GM18909 (cell line): ENCODE measurements around the gene PSG11.
"Not testable (repeated sequence)": the region's sequence is repeated elsewhere in the genome, so short reads cannot be mapped to it uniquely, and the experiment has no call there.

ENCODE experiments used
- ATAC-seq: cut with Tn5 transposase; IDR thresholded peaks from one replicate; pipeline ENCODE4 v1.9.1; 2021; ENCODE audit warnings: mild to moderate bottlenecking; ENCODE audit not compliant: unreplicated experiment, poor library complexity

Gene PSG11

DNA sequence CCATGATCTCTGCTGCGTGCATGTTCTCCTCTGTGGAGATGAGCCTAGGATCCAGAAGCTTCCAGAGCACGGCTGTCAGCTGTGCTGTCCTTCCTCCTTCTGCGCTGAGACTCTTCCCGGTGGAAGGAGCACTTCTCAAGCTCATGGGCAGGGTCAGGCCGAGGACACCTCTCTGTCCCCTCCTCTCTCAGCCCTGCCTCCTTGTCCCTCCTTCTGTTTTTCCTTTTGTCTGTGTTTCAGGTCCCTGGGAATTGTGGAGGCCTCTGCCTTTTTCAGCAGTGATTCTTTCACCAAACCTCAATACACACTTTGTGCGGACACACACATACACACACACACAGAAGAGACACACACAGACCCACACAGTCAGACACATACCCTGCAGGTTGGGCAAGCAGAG lies at the start of gene PSG11:
TSS of gene PSG11 (minus strand) at position 101 of the 400 bp plus-strand sequence. CDS start at position 4, 97 bp downstream.
- not testable (repeated sequence) for ATAC-seq

DNA sequence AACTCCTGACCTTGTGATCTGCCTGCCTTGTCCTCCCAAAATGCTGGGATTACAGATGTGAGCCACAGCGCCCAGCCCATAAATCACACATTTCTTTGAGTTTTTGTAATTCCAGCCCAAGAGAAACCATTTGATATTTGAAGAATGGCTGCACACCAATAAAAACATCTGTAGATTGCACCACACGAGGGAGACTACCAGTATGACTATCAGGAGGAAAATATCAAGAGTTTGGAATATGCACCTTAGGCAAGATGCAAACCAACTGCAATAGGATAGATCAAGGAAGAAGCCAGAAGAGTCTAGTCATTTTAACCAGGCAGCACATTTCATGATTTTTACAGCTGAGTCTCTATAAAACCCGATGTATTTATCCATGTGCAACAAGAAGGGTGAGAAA lies 36.1 kb upstream of the PSG11 start:
- ATAC-seq, result not testable (repeated sequence)

- not testable (repeated sequence) for ATAC-seq
These were observed 35.1 kb upstream of the PSG11 start for GRCh38 chr19:43061326-43061725.

GRCh38 chr19:43060254-43060653 lies 34.0 kb upstream of the PSG11 start:
- not testable (repeated sequence) for ATAC-seq

DNA sequence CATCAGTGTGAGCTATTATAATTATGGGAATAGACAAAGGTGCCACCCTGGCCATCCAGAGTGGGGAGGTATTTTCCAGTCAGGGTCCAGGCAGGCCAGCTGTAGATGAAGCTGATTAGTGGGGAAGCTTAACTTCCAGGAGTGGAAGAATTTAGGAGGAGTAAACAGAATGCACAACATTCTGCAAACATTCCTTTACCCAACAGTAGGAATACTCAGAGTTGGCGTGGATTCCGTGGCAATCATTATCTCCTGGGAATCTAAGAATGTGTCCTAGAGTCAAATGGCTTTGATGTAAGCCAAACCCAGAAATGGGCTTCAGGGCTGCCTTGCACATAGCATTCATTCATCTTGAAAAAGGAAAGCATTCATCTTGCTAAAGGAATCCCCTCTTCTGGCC lies 33.2 kb upstream of the PSG11 start:
- not testable (repeated sequence) for ATAC-seq

DNA sequence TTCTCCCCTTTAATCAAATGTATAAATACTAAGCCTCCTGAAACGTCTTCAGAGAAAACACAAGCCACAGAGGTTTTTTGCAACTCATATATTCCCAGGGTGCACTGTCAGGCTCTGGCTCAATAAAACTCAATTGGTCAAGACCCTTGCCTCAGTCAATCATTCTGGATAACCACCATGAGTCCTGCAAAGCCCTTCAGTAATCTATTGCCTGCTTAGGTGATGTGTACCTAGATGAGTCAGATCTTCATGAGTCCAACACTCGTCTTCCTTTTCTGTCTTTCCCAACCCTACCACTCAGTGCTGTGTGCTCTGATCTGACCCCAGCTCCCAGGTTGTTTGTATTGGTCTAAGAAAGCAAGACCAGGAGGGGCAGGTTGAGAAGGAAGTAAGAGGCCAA lies 32.2 kb upstream of the PSG11 start:
- ATAC-seq, result not testable (repeated sequence)

- ATAC-seq, result not testable (repeated sequence)
These were observed 21.7 kb upstream of the PSG11 start for GRCh38 chr19:43047966-43048365.

DNA sequence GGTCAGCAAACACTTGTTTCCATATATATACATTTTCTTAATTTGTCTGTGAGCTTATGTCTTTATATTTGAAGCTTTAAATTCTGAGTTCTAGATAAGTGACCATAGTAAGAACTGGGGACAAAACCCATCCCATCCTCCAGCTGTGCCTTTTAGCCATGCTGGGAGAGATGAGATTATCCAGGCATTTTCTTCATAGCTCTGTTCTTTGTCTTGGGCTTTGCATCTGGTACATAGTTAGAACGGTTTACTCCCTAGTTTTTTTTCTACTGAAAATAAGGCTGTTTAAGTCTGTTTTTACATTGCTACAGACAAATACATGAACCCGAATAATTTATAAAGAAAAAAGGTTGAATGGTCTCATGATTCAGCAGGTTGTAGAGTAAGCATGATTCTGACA lies 20.3 kb upstream of the PSG11 start:
- not testable (repeated sequence) for ATAC-seq

GRCh38 chr19:43043492-43044180 lies 17.4 kb upstream of the PSG11 start:
- not testable (repeated sequence) for ATAC-seq

GRCh38 chr19:43031645-43032044 lies 5.4 kb upstream of the PSG11 start:
- ATAC-seq, result not testable (repeated sequence)

DNA sequence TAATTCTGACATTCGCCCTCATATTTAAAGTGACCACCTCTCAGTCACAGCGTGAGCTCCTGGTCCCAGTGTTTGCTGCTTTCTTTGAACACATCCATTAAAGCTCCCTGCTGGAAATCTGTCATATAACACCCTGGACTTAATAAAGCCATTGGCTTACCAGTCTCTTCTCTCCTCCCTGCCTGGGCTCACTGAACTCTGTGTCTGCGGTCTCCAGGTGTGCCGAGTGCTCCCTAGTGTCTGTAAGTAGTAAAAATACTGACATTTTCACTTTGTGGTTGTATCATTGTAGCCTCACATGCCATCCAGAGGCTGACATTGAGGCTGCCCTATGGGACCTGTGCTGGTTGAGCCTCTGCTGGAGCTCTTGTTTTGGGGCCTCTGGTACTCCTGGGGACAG lies 2.6 kb upstream of the PSG11 start:
- no peak for ATAC-seq

GRCh38 chr19:43027985-43028384 lies 1.7 kb upstream of the PSG11 start:
- ATAC-seq, result not testable (repeated sequence)

DNA sequence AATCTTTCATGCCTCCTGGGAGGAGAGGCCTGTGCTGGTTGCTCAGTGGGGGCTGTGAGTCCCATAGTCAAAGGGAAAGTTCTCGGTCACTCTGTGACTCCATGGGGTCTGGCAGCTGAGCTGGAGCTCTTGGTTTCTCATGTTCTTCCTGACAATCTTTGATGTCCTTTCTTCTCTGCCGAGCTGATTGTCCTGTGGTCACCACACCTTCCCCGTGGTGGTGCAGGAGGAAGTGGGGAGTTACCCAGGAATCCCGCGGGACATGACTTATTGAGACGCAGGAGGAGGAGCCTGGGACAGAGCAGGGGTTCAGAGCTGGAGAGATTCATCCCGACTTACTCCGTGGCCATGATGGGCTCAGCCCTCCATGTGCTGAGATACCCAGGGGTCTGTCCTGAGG lies 792 bp upstream of the PSG11 start:
- ATAC-seq, result not testable (repeated sequence)

DNA sequence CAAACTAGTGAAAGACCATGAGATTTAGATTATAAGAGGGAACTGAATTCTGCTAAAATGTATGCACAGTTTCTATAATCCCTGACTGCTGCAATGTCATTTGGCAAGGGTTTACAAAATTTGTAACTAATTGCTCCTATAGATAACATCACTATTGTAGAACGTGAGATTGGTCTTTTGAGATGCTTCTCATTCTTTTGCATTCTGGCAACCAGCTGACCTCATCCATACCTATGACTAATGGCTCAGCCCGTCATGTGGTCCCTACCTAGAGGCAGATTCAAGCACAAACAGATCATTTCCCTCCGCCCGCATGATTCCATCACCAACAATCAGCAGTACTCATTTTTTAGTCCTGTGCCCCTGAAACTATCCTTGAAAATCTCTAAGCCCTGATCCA lies 4.2 kb downstream of the PSG11 start:
- ATAC-seq, result not testable (repeated sequence)

DNA sequence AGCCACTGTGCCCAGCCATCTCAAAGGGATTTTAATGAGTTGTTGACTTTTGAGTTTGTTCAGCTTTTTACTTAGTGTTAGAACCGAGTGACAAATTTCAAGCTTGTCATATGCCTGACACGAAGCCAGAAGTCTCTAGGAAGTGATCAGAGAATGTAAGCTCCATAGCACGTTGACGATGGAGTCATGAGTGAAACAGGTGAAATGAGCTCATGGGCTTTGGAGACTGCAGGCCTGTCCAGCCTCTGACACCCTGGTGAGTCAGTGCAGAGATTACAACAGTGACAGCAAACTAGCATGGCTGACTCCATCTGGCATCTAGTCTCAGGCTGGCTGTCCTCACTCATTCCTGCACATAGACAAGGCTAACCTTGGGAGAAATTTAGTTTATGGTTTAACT lies 4.6 kb downstream of the PSG11 start:
- not testable (repeated sequence) for ATAC-seq

DNA sequence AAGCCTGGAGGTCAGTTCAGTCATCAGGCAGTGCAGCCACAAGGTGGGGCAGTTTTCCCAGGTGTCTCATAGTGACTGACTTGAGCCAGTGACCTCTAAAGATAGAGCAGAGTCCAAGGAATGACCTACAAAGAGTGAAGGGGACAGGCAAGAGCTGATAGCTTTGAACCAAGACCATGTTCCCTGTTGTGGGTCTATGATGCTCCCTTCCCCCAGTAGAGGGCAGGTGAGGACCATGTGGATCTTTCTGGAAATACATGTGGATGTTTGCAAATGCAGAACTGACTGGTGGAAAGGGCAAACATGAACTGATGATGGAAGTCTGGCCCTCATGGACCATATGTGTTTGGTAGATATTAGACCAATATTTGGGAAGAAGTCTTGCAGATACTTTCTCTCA lies 6.7 kb downstream of the PSG11 start:
- ATAC-seq, result not testable (repeated sequence)

GRCh38 chr19:43005841-43006240 lies 20.4 kb downstream of the PSG11 start:
- not testable (repeated sequence) for ATAC-seq

- ATAC-seq, result not testable (repeated sequence)
These were observed 21.4 kb downstream of the PSG11 start for GRCh38 chr19:43004846-43005245.

DNA sequence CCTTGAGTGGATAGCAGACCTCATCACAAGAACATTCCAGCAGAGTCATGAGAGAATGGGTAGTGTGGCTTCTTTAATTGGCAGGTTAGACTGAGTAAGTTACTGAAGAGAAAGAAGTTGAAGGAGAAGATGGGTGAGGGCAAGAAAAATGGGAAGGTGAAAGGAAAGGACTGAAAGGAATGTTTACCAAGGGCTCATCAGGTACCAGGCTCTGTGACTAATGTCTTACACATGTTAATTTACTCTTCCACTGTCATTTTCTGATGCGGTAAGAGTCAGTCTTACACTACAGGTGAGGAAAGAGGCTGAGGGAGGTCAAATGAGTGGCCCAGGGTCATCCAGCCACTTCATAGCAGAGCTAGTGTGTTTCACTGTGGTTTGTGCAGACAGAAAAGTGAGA lies 22.6 kb downstream of the PSG11 start:
- not testable (repeated sequence) for ATAC-seq

GRCh38 chr19:43002948-43003347 lies 23.3 kb downstream of the PSG11 start:
- ATAC-seq, result not testable (repeated sequence)

- ATAC-seq, result not testable (repeated sequence)
These were observed 30.1 kb downstream of the PSG11 start for GRCh38 chr19:42996161-42996560.

- not testable (repeated sequence) for ATAC-seq
These were observed 34.2 kb downstream of the PSG11 start for GRCh38 chr19:42992029-42992604.
